GM19455 (cell line): ENCODE data around the gene MRPS10.
"Not testable (repeated sequence)": the region's sequence is repeated elsewhere in the genome, so short reads cannot be mapped to it uniquely, and the experiment has no call there.

Source experiments
- ATAC-seq: cut with Tn5 transposase; IDR thresholded peaks from one replicate; pipeline ENCODE4 v1.9.1; 2021; ENCODE audit not compliant: unreplicated experiment

The MRPS10 gene

GRCh38 chr6:42239333-42239732, 21.7 kb upstream of the MRPS10 start:
- no peak for ATAC-seq

GRCh38 chr6:42237857-42238256, 20.2 kb upstream of the MRPS10 start:
- ATAC-seq: no peak

GRCh38 chr6:42236682-42237473, 19.2 kb upstream of the MRPS10 start:
- ATAC-seq: no peak

- ATAC-seq: no peak
These were observed 18.4 kb upstream of the MRPS10 start for GRCh38 chr6:42236030-42236429.

- no peak for ATAC-seq
These were observed 14.4 kb upstream of the MRPS10 start for GRCh38 chr6:42232035-42232434.

- no peak for ATAC-seq
These were observed 13.0 kb upstream of the MRPS10 start for GRCh38 chr6:42230345-42231321.

GRCh38 chr6:42229506-42230119, 12.0 kb upstream of the MRPS10 start:
- no peak for ATAC-seq

GRCh38 chr6:42228305-42228704, 10.6 kb upstream of the MRPS10 start:
- no peak for ATAC-seq

GRCh38 chr6:42227173-42227850, 9.7 kb upstream of the MRPS10 start:
- ATAC-seq: no peak

- ATAC-seq: no peak
These were observed 9.0 kb upstream of the MRPS10 start for GRCh38 chr6:42226645-42227143.

GRCh38 chr6:42226161-42226611, 8.5 kb upstream of the MRPS10 start:
- no peak for ATAC-seq

- ATAC-seq: no peak
These were observed 7.8 kb upstream of the MRPS10 start for GRCh38 chr6:42225419-42225818.

- ATAC-seq: no peak
These were observed 7.3 kb upstream of the MRPS10 start for GRCh38 chr6:42225029-42225339.

GRCh38 chr6:42224222-42225028, 6.8 kb upstream of the MRPS10 start:
- peak; percentile 92 for ATAC-seq

GRCh38 chr6:42222448-42222847, 4.8 kb upstream of the MRPS10 start:
- ATAC-seq: no peak

- no peak for ATAC-seq
These were observed 3.9 kb upstream of the MRPS10 start for GRCh38 chr6:42221546-42221945.

GRCh38 chr6:42220807-42221206, 3.1 kb upstream of the MRPS10 start:
- no peak for ATAC-seq

- no peak for ATAC-seq
These were observed 523 bp downstream of the MRPS10 start for GRCh38 chr6:42217157-42217518.

GRCh38 chr6:42216495-42216894, 1.2 kb downstream of the MRPS10 start:
- ATAC-seq: not testable (repeated sequence)

- no peak for ATAC-seq
These were observed 5.2 kb downstream of the MRPS10 start for GRCh38 chr6:42212442-42212841.
